IgD-negative memory B cell (primary cell): ENCODE data around the gene PCDHGA11. TPM values are rescaled to one million over a fixed set of nuclear protein-coding genes. Genes with fewer than 3 reads are reported as not detected.
"Not testable (repeated sequence)": the region's sequence is repeated elsewhere in the genome, so short reads cannot be mapped to it uniquely, and the experiment has no call there.

ENCODE experiments used
- H3K27ac Mint-ChIP-seq, 3 donors: one replicate each; pipeline ENCODE4 v1.8.0; 2020 to 2022; ENCODE audit warnings: mild to moderate bottlenecking in 3 of 3, mixed read lengths in 3 of 3, moderate library complexity in 1 of 3
- H3K27me3 Mint-ChIP-seq: one replicate; pipeline ENCODE4 v1.8.0; 2021; ENCODE audit warnings: mixed read lengths
- H3K36me3 Mint-ChIP-seq: one replicate; pipeline ENCODE4 v1.8.0; 2020; ENCODE audit warnings: mild to moderate bottlenecking, mixed read lengths
- H3K4me1 Mint-ChIP-seq, 3 donors: one replicate each; pipeline ENCODE4 v1.8.0; 2020 to 2022; ENCODE audit warnings: mixed read lengths in 3 of 3, mild to moderate bottlenecking in 1 of 3
- H3K4me3 Mint-ChIP-seq, 4 donors: one replicate each; pipeline ENCODE4 v1.8.0; 2020 to 2022; ENCODE audit warnings: mild to moderate bottlenecking in 4 of 4, mixed read lengths in 4 of 4, moderate library complexity in 3 of 4
- H3K9me3 Mint-ChIP-seq, 3 donors: one replicate each; pipeline ENCODE4 v1.8.0; 2020 to 2021; ENCODE audit warnings: mixed read lengths in 3 of 3, mild to moderate bottlenecking in 1 of 3
- polyA plus RNA-seq: library from polyadenylated mRNA; unstranded; fragments of 300-500 nt; fragmentation: Illumina TruSeq; gene quantifications from one replicate; pipeline ENCODE4 v1.2.3, GENCODE V29; 2021

PCDHGA11 gene
- polyA plus RNA-seq, 1 donor from 2014 or later, result 0.15 TPM

- H3K4me3 Mint-ChIP-seq, result peak within 1 kb of the TSS; percentile 83 to 99 (median 96)
- peaks cover 51% of the 10 kb centered on the region for H3K27me3 Mint-ChIP-seq
- peaks cover 6 to 39% (median 13%) of the 10 kb centered on the region in 3 donors for H3K9me3 Mint-ChIP-seq
- H3K36me3 Mint-ChIP-seq, result peaks cover 6% of the 10 kb centered on the region
- peaks cover 12 to 17% (median 17%) of the 10 kb centered on the region in 3 donors for H3K4me1 Mint-ChIP-seq
- H3K27ac Mint-ChIP-seq, result peak within 1 kb of the TSS; percentile 40 to 99 (median 88)
These were observed 7.9 kb upstream of the PCDHGA11 start, which contains the start of gene PCDHGA10 for GRCh38 chr5:141412854-141413539. Gene PCDHGA10, plus strand, starts transcription at chr5:141412987. Its CDS starts 189 bp downstream, at chr5:141413176.

DNA sequence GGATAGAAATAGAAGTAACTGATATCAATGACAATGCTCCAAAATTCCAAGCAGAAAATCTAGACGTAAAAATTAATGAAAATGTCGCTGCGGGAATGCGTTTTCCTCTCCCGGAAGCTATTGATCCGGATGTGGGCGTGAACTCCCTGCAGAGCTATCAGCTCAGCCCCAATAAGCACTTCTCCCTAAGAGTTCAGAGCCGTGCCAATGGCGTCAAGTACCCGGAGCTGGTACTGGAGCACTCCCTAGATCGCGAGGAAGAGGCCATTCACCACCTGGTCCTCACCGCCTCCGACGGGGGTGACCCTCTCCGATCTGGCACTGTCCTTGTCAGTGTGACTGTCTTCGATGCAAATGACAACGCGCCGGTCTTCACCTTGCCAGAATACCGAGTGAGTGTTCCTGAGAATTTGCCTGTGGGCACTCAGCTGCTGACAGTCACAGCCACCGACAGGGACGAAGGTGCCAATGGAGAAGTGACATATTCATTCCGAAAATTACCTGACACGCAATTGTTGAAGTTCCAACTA, 7.2 kb upstream of the PCDHGA11 start:
- H3K4me3 Mint-ChIP-seq, result peak overlapping the region; percentile 83 to 99 (median 96)
- H3K4me1 Mint-ChIP-seq, result peaks cover 14 to 19% (median 19%) of the 10 kb centered on the region in 3 donors
- H3K36me3 Mint-ChIP-seq, result peaks cover 8% of the 10 kb centered on the region
- peaks cover 51% of the 10 kb centered on the region for H3K27me3 Mint-ChIP-seq
- H3K27ac Mint-ChIP-seq, result peak overlapping the region; percentile 21 to 99 (median 88)
- peaks cover 9 to 40% (median 17%) of the 10 kb centered on the region in 3 donors for H3K9me3 Mint-ChIP-seq

DNA sequence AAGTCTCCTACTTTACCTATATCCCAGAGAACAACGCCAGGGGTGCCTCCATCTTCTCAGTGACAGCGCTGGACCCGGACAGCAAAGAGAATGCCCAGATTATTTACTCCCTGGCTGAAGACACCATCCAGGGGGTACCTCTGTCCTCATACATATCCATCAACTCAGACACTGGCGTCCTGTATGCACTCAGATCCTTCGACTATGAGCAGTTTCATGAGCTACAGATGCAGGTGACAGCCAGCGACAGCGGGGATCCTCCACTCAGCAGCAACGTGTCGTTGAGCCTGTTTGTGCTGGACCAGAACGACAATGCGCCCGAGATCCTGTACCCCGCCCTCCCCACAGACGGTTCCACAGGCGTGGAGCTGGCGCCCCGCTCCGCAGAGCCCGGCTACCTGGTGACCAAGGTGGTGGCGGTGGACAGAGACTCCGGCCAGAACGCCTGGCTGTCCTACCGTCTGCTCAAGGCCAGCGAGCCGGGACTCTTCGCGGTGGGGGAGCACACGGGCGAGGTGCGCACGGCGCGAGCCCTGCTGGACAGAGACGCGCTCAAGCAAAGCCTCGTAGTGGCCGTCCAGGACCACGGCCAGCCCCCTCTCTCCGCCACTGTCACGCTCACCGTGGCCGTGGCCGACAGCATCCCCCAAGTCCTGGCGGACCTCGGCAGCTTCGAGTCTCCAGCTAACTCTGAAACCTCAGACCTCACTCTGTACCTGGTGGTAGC, 6.1 kb upstream of the PCDHGA11 start:
- peaks cover 11 to 36% (median 14%) of the 10 kb centered on the region in 3 donors for H3K9me3 Mint-ChIP-seq
- H3K27me3 Mint-ChIP-seq, result peaks cover 47% of the 10 kb centered on the region
- H3K27ac Mint-ChIP-seq, result peak overlapping the region; percentile 73 to 99 (median 88)
- peak overlapping the region; percentile 73 to 99 (median 90) for H3K4me3 Mint-ChIP-seq
- not testable (repeated sequence) for H3K36me3 Mint-ChIP-seq
- H3K4me1 Mint-ChIP-seq, result peaks cover 13 to 19% (median 19%) of the 10 kb centered on the region in 3 donors

- Mint-ChIP-seq H3K4me3 (peak overlapping the region; percentile 44 to 78 (median 74)), H3K27ac (peak overlapping the region in 2 of 3 donors; percentile 73 to 89)
These were observed 5.6 kb upstream of the PCDHGA11 start for GRCh38 chr5:141415275-141415618.

DNA sequence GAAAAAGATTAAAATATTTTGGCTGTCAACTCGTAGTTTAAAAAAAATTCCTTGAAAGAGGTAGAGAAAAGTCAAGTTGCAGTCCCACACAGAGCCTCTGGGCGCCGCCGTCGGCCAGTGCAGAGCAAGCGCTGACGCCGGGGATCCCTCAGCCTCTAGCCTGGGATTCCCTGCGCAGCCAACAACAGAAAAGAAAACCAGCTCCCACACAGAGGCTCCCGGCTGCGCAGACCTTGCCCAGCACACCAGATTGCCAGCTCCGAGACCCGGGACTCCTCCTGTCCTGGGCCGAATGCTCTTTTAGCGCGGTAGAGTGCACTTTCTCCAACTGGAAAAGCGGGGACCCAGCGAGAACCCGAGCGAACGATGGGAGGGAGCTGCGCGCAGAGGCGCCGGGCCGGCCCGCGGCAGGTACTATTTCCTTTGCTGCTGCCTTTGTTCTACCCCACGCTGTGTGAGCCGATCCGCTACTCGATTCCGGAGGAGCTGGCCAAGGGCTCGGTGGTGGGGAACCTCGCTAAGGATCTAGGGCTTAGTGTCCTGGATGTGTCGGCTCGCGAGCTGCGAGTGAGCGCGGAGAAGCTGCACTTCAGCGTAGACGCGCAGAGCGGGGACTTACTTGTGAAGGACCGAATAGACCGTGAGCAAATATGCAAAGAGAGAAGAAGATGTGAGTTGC, 3.2 kb upstream of the PCDHGA11 start, which contains the start of gene PCDHGB7:
Gene PCDHGB7 (plus strand): TSS at position 184 of the 679 bp plus-strand sequence. CDS start 183 bp downstream, at position 367.
- peaks cover 15 to 43% (median 23%) of the 10 kb centered on the region in 3 donors for H3K9me3 Mint-ChIP-seq
- H3K36me3 Mint-ChIP-seq, result not testable (repeated sequence)
- H3K27ac Mint-ChIP-seq, result peak within 1 kb of the TSS; percentile 73 to 93 (median 83)
- H3K4me3 Mint-ChIP-seq, result peak within 1 kb of the TSS; percentile 78 to 93 (median 81)
- H3K27me3 Mint-ChIP-seq, result peaks cover 56% of the 10 kb centered on the region
- H3K4me1 Mint-ChIP-seq, result peaks cover 16 to 36% (median 20%) of the 10 kb centered on the region in 3 donors

More at GRCh38 chr5:141415275-141415618, 5.6 kb upstream of the PCDHGA11 start:
- H3K36me3 Mint-ChIP-seq, result not testable (repeated sequence)
- Mint-ChIP-seq H3K4me1 (peaks cover 13 to 19% (median 17%) of the 10 kb centered on the region in 3 donors), H3K27me3 (peaks cover 48% of the 10 kb centered on the region), H3K9me3 (peaks cover 11 to 35% (median 13%) of the 10 kb centered on the region in 3 donors)

- H3K9me3 Mint-ChIP-seq, result peaks cover 17 to 42% (median 27%) of the 10 kb centered on the region in 3 donors
- H3K27me3 Mint-ChIP-seq, result peaks cover 43% of the 10 kb centered on the region
- peaks cover 12 to 29% (median 14%) of the 10 kb centered on the region in 3 donors for H3K4me1 Mint-ChIP-seq
- peak overlapping the region in 1 of 4 donors; percentile 79 for H3K4me3 Mint-ChIP-seq
- peaks cover 2% of the 10 kb centered on the region for H3K36me3 Mint-ChIP-seq
- H3K27ac Mint-ChIP-seq, result peak overlapping the region; percentile 28 to 81 (median 73)
These were observed 1.6 kb upstream of the PCDHGA11 start for GRCh38 chr5:141419074-141419880.

GRCh38 chr5:141421489-141421855, 621 bp downstream of the PCDHGA11 start:
- Mint-ChIP-seq H3K36me3 (peaks cover 2% of the 10 kb centered on the region), H3K27me3 (peaks cover 34% of the 10 kb centered on the region), H3K4me1 (peaks cover 8 to 22% (median 8%) of the 10 kb centered on the region in 3 donors), H3K27ac (peak overlapping the region; percentile 83 to 94 (median 88)), H3K9me3 (peaks cover 14 to 36% (median 27%) of the 10 kb centered on the region in 3 donors), H3K4me3 (peak overlapping the region; percentile 84 to 94 (median 92))

DNA sequence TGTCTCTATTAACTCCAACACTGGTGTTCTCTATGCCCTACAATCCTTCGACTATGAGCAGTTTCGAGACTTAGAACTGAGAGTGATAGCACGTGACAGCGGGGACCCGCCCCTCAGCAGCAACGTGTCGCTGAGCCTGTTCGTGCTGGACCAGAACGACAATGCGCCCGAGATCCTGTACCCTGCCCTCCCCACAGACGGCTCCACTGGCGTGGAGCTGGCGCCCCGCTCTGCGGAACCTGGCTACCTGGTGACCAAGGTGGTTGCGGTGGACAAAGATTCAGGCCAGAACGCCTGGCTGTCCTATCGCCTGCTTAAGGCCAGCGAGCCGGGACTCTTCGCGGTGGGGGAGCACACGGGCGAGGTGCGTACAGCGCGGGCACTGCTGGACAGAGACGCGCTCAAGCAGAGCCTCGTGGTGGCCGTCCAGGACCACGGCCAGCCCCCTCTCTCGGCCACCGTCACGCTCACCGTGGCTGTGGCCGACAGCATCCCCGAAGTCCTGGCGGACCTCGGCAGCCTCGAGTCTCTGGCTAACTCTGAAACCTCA, 2.0 kb downstream of the PCDHGA11 start:
- H3K27me3 Mint-ChIP-seq, result peaks cover 31% of the 10 kb centered on the region
- H3K36me3 Mint-ChIP-seq, result peaks cover 2% of the 10 kb centered on the region
- peak overlapping the region in 1 of 4 donors; percentile 90 for H3K4me3 Mint-ChIP-seq
- H3K27ac Mint-ChIP-seq, result peak overlapping the region in 2 of 3 donors; percentile 88 to 90
- H3K4me1 Mint-ChIP-seq, result peaks cover 7 to 21% (median 7%) of the 10 kb centered on the region in 3 donors
- H3K9me3 Mint-ChIP-seq, result peaks cover 14 to 39% (median 27%) of the 10 kb centered on the region in 3 donors

DNA sequence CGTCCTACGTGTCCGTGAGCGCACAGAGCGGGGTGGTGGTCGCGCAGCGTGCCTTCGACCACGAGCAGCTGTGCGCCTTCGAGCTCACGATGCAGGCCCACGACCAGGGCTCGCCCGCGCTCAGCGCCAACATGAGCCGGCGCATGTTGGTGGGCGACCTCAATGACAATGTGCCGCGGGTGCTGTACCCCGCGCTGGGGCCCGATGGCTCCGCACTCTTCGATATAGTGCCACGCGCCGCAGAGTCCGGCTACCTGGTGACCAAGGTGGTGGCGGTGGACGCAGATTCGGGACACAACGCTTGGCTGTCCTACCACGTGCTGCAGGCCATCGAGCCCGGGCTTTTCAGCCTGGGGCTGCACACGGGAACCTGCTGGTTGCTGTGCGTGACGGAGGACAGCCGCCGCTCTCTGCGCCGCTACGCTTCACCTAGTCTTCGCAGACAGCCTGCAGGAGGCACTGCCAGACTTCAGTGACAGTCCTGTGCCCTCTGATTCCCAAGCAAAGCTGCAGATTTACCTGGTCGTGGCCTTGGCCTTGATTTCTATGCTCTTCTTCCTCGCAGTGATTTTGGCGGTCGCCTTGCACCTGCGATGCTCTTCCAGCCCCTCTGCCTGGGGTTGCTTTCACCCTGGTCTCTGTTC, 7.1 kb downstream of the PCDHGA11 start:
- H3K4me1 Mint-ChIP-seq, result peaks cover 1 to 10% (median 3%) of the 10 kb centered on the region in 3 donors
- no peaks in the 10 kb centered on the region for H3K36me3 Mint-ChIP-seq
- H3K27me3 Mint-ChIP-seq, result peaks cover 17% of the 10 kb centered on the region
- H3K27ac Mint-ChIP-seq, result peak overlapping the region in 2 of 3 donors; percentile 23 to 78
- H3K4me3 Mint-ChIP-seq, result no peak overlapping the region
- H3K9me3 Mint-ChIP-seq, result peaks cover 5 to 29% (median 11%) of the 10 kb centered on the region in 3 donors

- H3K36me3 Mint-ChIP-seq, result peaks cover 2% of the 10 kb centered on the region
- peaks cover 2 to 10% (median 3%) of the 10 kb centered on the region in 3 donors for H3K4me1 Mint-ChIP-seq
- H3K9me3 Mint-ChIP-seq, result peaks cover 7 to 24% (median 16%) of the 10 kb centered on the region in 3 donors
- peak within 1 kb of the TSS; percentile 87 to 94 (median 90) for H3K27ac Mint-ChIP-seq
- peak within 1 kb of the TSS; percentile 88 to 97 (median 93) for H3K4me3 Mint-ChIP-seq
- H3K27me3 Mint-ChIP-seq, result peaks cover 14% of the 10 kb centered on the region
These were observed 9.7 kb downstream of the PCDHGA11 start, which contains the start of gene PCDHGA12 for GRCh38 chr5:141430332-141431113. Gene PCDHGA12, plus strand, starts transcription at chr5:141430507. Its CDS starts 253 bp downstream, at chr5:141430760.

GRCh38 chr5:141431286-141431685, 10.4 kb downstream of the PCDHGA11 start:
- Mint-ChIP-seq H3K27ac (peak overlapping the region; percentile 35 to 94 (median 87)), H3K36me3 (peaks cover 2% of the 10 kb centered on the region), H3K4me1 (peaks cover 2 to 10% (median 3%) of the 10 kb centered on the region in 3 donors), H3K4me3 (peak overlapping the region; percentile 88 to 97 (median 93)), H3K27me3 (peaks cover 14% of the 10 kb centered on the region), H3K9me3 (peaks cover 7 to 24% (median 16%) of the 10 kb centered on the region in 3 donors)

DNA sequence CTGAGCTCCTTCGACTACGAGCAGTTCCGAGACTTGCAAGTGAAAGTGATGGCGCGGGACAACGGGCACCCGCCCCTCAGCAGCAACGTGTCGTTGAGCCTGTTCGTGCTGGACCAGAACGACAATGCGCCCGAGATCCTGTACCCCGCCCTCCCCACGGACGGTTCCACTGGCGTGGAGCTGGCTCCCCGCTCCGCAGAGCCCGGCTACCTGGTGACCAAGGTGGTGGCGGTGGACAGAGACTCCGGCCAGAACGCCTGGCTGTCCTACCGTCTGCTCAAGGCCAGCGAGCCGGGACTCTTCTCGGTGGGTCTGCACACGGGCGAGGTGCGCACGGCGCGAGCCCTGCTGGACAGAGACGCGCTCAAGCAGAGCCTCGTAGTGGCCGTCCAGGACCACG, 11.5 kb downstream of the PCDHGA11 start:
- peaks cover 14% of the 10 kb centered on the region for H3K27me3 Mint-ChIP-seq
- H3K27ac Mint-ChIP-seq, result peak overlapping the region in 2 of 3 donors; percentile 53 to 94
- not testable (repeated sequence) for H3K36me3 Mint-ChIP-seq, H3K4me1 Mint-ChIP-seq
- H3K4me3 Mint-ChIP-seq, result peak overlapping the region in 3 of 4 donors; percentile 57 to 97 (median 91)
- peaks cover 7 to 19% (median 16%) of the 10 kb centered on the region in 3 donors for H3K9me3 Mint-ChIP-seq
